22Rv1 (cell line): Measurements from ENCODE around the gene NELL1.

ENCODE experiments used
- CTCF ChIP-seq: fragments of 450-650 bp; IDR thresholded peaks from 2 replicates; pipeline ENCODE4 v1.5.1; 2017; ENCODE audit warnings: mild to moderate bottlenecking
- ZFX ChIP-seq: fragments of 450-650 bp; IDR thresholded peaks from 2 replicates; pipeline ENCODE4 v1.6.1; 2017; ENCODE audit warnings: antibody characterized with exemption, borderline replicate concordance

GRCh38 chr11:21121991-21122390 lies 452.6 kb downstream of the NELL1 start:
- TF ChIP-seq ZFX = no peak
- TF ChIP-seq CTCF = no peak
